Chondrocyte (in vitro differentiated cells): Measurements from ENCODE around the gene C5. TPM values are rescaled to one million over a fixed set of nuclear protein-coding genes. Genes with fewer than 3 reads are reported as not detected.
"Not testable (repeated sequence)": the region's sequence is repeated elsewhere in the genome, so short reads cannot be mapped to it uniquely, and the experiment has no call there.

Source experiments
- DNase-seq: peaks from one replicate; pipeline ENCODE4 v3.0.0; 2021; ENCODE audit warnings: mixed read lengths, low spot score
- H3K27ac Mint-ChIP-seq: one replicate; pipeline ENCODE4 v1.8.0; 2021; ENCODE audit warnings: mild to moderate bottlenecking, moderate library complexity, mixed read lengths; ENCODE audit not compliant: unreplicated experiment
- H3K27me3 Mint-ChIP-seq: 2 replicates; pipeline ENCODE4 v1.8.0; 2021; ENCODE audit warnings: low read depth, mixed read lengths
- H3K36me3 Mint-ChIP-seq: 2 replicates; pipeline ENCODE4 v1.8.0; 2021; ENCODE audit warnings: low read depth, mixed read lengths
- H3K4me1 Mint-ChIP-seq: 2 replicates; pipeline ENCODE4 v1.8.0; 2021; ENCODE audit warnings: low read depth, mild to moderate bottlenecking, mixed read lengths
- H3K4me3 Mint-ChIP-seq: one replicate; pipeline ENCODE4 v1.8.0; 2021; ENCODE audit warnings: mild to moderate bottlenecking, moderate library complexity, mixed read lengths; ENCODE audit not compliant: unreplicated experiment
- H3K9me3 Mint-ChIP-seq: 2 replicates; pipeline ENCODE4 v1.8.0; 2021; ENCODE audit warnings: low read depth, mixed read lengths
- total RNA-seq: library from RNA; stranded (reverse); gene quantifications from 3 replicates; pipeline ENCODE4 v1.2.1, GENCODE V29; 2021
- TF ChIP-seq, protein P1 (sequence below): fragments of 200-600 bp; sonication (generic); IDR thresholded peaks from 2 replicates; pipeline ENCODE4 v1.5.0; 2021; ENCODE audit warnings: antibody characterized with exemption, mild to moderate bottlenecking, moderate library complexity

C5 gene
- total RNA-seq, 1 donor from 2014 or later = 3.0 TPM

DNA sequence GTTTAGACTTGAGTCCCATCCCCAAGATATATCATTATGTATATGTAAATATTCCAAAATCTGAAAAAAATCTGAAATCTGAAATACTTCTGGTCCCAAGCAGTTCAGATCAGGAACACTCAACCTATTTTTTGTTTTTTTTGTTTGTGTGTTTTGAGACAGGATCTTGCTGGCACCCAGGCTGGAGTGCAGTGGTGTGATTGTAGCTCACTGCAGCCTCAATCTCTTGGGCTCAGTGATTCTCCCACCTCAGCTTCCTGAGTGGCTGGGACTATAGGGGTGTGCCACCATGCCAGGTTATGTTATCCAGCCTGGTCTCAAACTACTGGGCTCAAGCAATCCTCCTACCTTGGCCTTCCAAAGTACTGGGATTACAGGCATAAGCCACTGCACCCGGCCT, 72.8 kb downstream of the C5 start:
- TF ChIP-seq, protein P1, sequence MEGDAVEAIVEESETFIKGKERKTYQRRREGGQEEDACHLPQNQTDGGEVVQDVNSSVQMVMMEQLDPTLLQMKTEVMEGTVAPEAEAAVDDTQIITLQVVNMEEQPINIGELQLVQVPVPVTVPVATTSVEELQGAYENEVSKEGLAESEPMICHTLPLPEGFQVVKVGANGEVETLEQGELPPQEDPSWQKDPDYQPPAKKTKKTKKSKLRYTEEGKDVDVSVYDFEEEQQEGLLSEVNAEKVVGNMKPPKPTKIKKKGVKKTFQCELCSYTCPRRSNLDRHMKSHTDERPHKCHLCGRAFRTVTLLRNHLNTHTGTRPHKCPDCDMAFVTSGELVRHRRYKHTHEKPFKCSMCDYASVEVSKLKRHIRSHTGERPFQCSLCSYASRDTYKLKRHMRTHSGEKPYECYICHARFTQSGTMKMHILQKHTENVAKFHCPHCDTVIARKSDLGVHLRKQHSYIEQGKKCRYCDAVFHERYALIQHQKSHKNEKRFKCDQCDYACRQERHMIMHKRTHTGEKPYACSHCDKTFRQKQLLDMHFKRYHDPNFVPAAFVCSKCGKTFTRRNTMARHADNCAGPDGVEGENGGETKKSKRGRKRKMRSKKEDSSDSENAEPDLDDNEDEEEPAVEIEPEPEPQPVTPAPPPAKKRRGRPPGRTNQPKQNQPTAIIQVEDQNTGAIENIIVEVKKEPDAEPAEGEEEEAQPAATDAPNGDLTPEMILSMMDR = no peak
- Mint-ChIP-seq H3K27ac (no peak overlapping the region), H3K4me1 (peaks cover 5% of the 10 kb centered on the region), H3K4me3 (no peak overlapping the region), H3K36me3 (peaks cover 4% of the 10 kb centered on the region), H3K9me3 (no peaks in the 10 kb centered on the region), H3K27me3 (no peaks in the 10 kb centered on the region)
- DNase-seq = no peak

DNA sequence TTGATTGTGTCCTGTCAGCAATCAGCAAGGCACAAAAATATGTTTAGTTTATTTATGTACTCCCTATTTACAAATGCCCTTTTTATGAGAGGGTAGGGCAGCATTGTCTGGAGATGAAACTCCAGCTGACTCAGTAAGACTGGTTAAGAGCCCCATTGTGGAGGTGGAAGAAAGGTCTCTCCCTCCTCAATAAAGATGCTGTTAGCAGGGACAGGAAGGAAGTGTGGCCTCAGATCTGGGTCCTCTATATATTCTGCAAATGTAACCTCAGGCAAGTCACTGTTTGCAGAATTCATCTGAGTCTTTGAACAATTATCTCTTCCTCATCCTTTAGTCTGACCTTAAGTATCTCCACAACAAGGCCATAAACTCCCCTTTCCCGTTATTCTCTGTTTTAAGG, 75.2 kb downstream of the C5 start:
- no peak for DNase-seq
- Mint-ChIP-seq H3K9me3 (no peaks in the 10 kb centered on the region), H3K27ac (no peak overlapping the region), H3K36me3 (peaks cover 4% of the 10 kb centered on the region), H3K4me3 (no peak overlapping the region), H3K27me3 (no peaks in the 10 kb centered on the region), H3K4me1 (peaks cover 12% of the 10 kb centered on the region)
- TF ChIP-seq, protein P1 = no peak

DNA sequence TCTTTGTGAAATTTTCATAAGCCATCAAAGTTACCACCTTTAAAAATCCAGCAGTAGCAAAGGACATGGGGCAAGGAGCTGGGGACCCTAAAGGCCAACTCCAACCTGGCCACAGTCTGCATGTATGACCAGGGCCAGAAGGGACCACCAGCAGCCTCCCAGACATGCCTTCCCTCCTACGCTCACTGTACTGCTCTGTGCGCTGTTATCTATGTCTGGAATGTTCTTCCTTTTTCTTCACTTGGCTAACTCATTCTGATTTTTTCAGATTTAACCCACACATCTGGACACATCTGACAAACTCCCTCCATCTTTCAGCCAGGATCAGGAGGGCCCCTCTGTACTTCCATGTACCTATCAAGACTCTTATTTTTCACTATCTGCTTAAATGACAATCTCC, 75.9 kb downstream of the C5 start:
- Mint-ChIP-seq H3K27me3 (no peaks in the 10 kb centered on the region), H3K4me3 (no peak overlapping the region), H3K4me1 (peaks cover 12% of the 10 kb centered on the region), H3K36me3 (peaks cover 3% of the 10 kb centered on the region), H3K27ac (no peak overlapping the region), H3K9me3 (no peaks in the 10 kb centered on the region)
- no peak for DNase-seq
- TF ChIP-seq, protein P1 = no peak

DNA sequence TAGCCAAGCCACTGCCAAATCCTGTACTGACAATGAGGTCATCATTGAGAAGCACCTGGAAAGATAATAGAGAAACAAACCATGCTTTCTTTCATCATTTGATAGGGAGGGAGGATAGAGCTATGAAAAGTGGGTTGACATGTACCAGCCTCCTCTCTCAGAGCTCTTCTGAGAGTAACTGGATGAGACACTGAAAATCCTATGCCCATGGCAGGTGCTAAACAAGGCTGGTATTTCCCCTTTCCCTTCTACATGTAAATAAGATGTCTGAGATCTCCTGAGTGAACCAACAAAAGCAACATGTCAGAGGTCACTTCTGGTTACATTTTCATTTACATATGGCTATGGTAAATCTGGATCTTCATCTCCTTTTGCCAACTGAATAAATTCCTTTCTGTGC, 78.1 kb downstream of the C5 start:
- DNase-seq = no peak
- Mint-ChIP-seq H3K27ac (no peak overlapping the region), H3K9me3 (no peaks in the 10 kb centered on the region), H3K27me3 (no peaks in the 10 kb centered on the region), H3K36me3 (no peaks in the 10 kb centered on the region), H3K4me1 (peaks cover 12% of the 10 kb centered on the region), H3K4me3 (no peak overlapping the region)
- TF ChIP-seq, protein P1 = no peak

DNA sequence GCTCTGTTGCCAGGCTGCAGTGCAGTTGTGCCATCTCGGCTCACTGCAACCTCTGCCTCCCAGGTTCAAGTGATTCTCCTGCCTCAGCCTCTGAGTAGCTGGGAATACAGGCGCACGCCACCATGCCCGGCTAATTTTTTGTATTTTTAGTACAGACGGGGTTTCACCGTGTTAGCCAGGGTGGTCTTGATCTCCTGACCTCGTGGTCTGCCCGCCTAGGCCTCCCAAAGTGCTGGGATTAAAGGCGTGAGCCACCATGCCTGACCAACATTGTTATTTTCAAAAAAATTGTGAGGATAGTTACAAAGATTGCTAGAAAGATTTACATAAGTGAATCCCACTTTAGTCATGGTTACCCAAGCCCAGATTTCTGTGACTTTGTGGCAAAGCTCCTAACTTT, 78.6 kb downstream of the C5 start:
- H3K4me3 Mint-ChIP-seq, H3K9me3 Mint-ChIP-seq, DNase-seq, H3K36me3 Mint-ChIP-seq, H3K27ac Mint-ChIP-seq, H3K27me3 Mint-ChIP-seq: not testable (repeated sequence)
- peaks cover 15% of the 10 kb centered on the region for H3K4me1 Mint-ChIP-seq

DNA sequence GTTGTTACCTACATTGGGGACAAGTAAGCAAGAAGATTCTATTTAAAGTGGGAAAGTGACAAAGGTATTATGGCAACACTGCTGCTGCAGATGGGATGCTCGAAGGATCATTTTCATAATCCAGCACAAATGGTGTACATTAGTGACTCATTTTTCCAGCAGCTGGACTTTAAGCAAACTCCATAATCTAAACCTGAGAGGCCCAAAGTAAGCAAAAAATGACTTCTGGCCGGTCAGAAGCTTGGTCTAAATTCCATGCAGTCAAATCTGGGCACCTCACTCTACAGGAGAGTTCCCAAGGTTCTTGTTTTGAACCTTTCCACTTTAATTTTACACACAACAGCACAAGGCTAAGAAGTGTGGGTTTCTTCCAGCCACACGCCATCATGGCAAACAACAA, 79.8 kb downstream of the C5 start:
- peaks cover 26% of the 10 kb centered on the region for H3K4me1 Mint-ChIP-seq
- no peaks in the 10 kb centered on the region for H3K36me3 Mint-ChIP-seq
- H3K27ac Mint-ChIP-seq = no peak overlapping the region
- TF ChIP-seq, protein P1 = no peak
- H3K9me3 Mint-ChIP-seq = no peaks in the 10 kb centered on the region
- DNase-seq = no peak
- no peak overlapping the region for H3K4me3 Mint-ChIP-seq
- H3K27me3 Mint-ChIP-seq = no peaks in the 10 kb centered on the region
